ENCODE measurements around the gene SHROOM4.

GRCh38 chrX:50776248-50776647, 37.7 kb downstream of the SHROOM4 start:
- TF ChIP-seq TAF1 (IDR thresholded peaks at IDR 0.05; ENCODE audit: borderline replicate concordance, insufficient read depth, low read length), result no peak
- TF ChIP-seq REST (IDR thresholded peaks at IDR 0.05; ENCODE audit: insufficient read depth in 1 of 2, low read depth in 2 of 2, low read length in 2 of 2), result no peak
